ENCODE data around the gene STK11. TPM values are rescaled to one million over a fixed set of nuclear protein-coding genes. Genes with fewer than 3 reads are reported as not detected.

STK11 gene, protein sequence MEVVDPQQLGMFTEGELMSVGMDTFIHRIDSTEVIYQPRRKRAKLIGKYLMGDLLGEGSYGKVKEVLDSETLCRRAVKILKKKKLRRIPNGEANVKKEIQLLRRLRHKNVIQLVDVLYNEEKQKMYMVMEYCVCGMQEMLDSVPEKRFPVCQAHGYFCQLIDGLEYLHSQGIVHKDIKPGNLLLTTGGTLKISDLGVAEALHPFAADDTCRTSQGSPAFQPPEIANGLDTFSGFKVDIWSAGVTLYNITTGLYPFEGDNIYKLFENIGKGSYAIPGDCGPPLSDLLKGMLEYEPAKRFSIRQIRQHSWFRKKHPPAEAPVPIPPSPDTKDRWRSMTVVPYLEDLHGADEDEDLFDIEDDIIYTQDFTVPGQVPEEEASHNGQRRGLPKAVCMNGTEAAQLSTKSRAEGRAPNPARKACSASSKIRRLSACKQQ
- total RNA-seq (2014; rRNA removed; shearing (Covaris generic)) = 31.5 and 71.6 TPM in 2 replicates

DNA sequence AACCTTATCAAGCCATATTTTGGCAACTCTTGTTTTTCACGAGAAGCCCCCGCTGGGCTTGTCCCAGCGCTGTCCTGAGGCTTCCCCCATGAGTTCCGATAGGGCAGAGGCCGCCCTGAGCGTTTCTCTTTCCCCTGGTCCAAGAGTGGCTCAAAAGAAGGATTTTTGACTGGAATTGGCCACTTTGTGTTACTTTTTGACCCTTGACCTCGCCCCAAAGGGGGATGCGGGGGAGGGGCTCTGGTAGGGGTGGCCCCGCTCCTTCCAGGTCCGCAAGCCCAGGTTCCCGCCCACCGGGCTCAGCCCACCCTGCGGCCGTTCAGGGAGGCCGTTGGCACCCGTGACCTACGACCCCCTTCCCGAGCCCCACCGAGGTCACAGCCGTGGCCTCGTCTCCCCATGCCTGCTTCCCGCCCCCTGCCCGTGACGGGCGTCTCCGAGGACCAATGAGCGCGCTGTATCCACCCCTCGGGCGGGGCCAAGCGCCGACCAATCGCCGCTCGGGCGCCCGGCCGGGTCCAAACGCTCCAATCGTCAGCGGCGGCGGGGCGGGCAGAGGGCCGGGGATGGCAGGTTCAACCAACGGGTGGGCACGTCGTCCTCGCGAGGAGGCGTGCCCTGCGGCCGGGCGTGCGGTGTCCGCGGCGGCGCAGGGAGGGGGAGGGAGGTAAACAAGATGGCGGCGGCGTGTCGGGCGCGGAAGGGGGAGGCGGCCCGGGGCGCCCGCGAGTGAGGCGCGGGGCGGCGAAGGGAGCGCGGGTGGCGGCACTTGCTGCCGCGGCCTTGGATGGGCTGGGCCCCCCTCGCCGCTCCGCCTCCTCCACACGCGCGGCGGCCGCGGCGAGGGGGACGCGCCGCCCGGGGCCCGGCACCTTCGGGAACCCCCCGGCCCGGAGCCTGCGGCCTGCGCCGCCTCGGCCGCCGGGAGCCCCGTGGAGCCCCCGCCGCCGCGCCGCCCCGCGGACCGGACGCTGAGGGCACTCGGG lies at the start of gene STK11:
TSS of gene STK11 (plus strand) at position 665 of the 986 bp plus-strand sequence. CDS start 1,136 bp downstream, outside the sequence.
- peak; percentile 96 for DNase-seq (ENCODE audit: low read depth)

- DNase-seq (ENCODE audit: low read depth) = no peak
Observed at GRCh38 chr19:1156305-1156801, 49.2 kb upstream of the STK11 start.

DNA sequence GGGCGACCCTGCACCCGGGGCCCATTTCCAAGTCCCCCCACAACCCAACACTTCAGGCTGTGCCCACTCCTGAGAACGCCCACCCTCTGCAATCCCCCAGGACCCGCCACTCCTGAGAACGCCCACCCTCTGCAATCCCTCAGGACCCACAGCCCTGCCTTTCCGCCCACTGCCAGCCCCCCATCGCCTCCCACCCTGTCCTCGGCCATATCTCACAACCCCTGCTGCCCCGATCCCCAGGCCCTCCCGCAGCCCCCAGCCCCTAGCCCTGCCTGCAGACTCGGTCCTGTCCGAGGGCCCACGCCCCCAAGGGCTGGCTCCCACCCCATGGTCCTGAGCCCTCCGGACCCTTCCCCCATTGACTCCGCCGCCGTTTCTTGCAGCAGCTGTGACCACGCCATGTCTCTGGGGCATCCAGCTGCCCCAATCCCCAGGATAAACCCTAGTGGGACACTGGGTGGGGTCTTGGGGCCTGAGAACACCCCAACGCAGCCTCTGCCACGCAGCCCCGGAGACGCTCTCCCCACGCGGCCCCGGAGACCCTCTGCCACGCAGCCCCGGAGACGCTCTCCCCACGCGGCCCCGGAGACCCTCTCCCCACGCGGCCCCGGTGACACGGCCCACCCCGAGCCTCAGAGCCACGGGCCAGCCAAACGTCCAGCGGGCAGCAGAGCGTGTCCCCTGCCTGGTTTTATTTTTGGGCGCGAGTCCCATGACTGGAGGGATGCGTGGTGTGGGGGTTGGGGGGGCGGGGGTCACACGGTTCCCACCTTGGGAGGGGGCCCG lies 48.6 kb upstream of the STK11 start:
- no peak for DNase-seq (ENCODE audit: low read depth)

DNA sequence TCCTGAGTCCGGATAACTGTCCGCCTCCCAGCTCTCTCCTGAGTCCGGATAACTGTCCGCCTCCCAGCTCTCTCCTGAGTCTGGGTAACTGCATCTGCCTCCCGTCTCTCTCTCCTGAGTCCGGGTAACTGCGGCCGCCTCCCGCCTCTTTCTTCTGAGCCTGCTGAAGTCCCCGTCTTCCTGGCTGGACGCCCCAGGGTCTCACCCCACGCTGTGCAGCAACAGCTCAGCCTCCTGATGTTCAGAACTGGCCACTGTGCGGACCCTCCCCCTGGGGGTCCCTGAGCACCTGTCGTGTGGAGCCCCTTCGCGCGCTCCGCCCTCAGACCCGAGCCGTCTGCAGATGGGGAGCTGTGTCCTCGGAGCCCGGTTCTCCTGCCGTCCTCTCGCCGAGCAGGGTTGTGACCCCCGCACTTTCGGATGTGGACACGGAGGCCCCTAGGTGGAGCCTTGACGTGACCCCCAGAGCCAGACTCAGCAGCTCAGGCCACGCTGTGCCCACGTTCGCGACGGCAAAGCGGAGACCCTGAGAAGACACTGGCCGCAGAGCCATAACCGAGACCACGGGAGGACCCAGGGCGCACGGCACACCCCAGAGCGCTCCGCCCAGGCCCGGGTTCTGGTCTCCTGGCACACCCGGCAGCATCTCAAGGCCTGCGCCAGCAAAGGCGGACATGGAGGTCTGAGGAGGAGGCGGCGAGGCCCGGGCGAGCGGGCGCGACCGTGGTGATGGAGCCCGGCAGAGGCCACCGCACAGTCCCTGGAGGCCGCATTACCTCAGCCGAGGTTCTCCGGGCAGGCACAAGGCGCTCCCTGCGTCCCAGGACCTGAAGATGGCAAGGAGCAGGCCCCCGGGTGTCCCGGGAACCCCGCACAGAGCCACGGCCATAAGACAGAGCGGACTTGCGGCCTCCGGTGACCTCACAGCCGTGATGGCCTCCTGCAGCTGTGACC lies 47.4 kb upstream of the STK11 start:
- no peak for DNase-seq (ENCODE audit: low read depth)

DNA sequence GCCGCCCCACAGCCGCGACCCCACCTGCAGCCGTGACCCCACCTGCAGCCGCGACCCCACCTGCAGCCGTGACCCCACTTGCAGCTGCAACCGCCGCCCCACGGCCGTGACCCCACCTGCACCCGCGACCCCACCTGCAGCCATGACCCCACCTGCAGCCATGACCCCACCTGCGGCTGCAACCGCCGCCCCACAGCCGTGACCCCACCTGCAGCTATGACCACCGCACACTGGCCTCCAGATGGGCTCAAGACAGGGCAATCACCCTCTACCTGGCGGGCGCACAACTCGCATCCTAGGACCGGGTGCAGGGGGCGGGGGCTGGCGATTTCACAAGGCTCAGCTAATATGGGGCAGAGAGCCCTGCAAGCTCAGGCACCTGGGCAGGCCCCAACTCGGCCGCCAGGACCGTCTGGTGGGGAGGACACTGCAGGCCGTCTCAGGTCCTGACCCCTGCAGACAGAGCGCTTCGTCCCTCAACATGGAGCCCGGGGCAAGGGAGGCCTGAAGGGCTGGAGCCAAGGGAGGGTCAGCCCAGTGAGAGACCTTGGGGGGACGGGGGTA lies 46.6 kb upstream of the STK11 start:
- DNase-seq (ENCODE audit: low read depth) = no peak

DNA sequence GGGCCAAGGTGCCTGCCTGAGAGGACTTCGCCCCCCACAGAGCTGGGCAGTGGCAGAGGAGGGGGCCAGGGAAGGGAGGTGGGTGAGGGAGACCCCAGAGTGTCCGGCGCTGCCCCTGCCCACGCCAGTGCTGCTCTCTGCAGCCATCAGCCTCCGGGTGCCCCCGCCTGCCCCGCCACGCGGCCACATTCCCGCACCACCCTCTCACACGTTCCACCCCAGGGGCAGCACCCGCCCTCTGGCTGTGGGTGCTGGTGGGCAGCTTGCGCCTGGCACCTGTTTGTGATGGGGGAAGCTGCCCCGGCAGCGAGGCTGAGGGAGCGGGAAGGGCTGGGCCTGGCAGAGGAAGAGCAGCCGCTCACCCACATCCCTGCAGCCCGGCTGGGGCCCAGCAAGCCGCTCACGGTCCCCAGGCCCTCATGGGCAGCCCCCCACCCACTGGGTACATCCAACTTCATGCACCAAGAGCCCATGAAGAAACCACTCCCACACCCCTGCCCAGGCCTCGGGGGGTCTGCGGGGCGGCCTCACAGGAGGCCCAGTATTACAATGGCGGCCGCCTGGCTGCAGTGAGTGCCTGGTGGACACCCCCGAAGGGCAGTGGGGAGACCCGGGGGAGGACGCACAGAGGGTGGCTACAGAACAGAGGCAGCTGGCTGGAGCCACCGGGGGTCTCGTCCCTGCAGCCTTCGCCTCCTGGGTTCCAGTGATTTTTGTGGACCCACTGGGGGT lies 45.5 kb upstream of the STK11 start:
- no peak for DNase-seq (ENCODE audit: low read depth)

GRCh38 chr19:1161716-1162115 lies 43.9 kb upstream of the STK11 start:
- no peak for DNase-seq (ENCODE audit: low read depth)

DNA sequence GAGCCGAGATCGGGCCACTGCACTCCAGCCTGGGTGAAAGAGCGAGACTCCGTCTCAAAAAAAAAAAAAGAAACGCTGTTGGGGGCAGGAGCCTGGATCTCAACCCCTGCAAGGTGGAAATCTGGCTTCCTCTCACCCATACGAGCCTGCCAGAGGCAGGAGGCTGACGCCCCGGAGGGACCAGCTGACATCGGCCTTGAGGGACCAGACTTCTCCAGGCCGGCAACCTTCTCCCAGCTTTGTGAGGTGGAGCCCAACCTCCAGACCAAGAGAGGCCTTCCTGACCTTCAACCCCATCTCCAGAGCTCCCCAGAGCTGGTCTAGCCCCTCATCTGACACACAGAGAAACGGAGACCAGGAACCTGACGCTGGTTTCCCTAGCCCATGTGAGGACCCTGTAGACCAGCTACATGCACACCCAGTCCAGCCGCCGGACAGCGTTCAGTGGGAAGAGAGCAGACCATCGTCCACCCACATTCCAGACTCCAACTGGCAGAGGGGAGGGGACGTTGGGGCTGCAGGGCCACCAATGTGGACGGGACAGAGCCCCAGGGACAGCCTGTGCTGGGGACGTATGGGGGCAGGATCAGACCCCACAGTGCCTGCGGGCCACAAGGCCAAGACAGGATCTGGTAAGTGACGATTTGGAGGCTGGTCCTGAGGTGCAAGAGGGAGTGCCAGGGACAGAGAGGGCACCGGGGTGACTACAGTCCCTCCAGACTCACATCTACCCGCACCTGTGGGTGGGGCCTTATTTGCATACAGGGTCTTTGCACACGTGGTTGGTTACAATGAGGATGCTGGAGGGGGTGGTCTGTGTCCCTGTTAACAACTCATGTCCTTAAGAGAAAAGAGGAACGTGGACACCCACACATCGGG lies 42.9 kb upstream of the STK11 start:
- no peak for DNase-seq (ENCODE audit: low read depth)

DNA sequence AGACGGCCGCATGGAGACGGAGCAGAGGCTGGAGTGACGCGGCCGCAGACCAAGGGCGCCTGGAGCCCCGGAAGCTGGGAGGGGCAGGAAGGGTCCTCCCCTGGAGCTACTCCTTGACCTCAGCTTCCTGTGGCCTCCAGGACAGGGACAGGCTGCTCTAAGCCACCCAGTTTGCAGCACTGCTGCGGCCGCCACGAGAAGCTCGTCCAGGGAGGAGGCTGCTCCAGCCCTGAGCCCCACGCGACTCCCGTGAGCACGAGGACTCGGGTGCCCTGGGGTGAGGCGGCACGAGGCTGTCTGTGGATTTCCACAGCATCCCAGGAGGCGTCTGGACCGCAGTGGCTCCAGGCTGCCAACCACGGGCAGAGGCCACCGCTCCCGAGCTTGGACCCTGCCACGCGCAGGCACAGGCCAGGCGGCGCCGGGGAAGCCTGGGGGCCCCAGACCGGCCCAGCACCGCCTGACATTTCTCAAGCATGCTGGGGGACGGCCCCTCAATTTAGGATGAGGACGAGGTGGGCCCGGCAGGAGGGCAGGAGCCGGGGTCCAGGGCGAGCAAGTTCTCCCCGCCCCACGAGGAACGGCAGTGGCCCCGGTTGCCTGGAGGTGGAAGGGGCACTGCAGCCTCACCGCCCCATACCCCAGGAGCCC lies 42.2 kb upstream of the STK11 start:
- no peak for DNase-seq (ENCODE audit: low read depth)

- no peak for DNase-seq (ENCODE audit: low read depth)
Observed at GRCh38 chr19:1163934-1164683, 41.5 kb upstream of the STK11 start.

- DNase-seq (ENCODE audit: low read depth) = no peak
Observed at GRCh38 chr19:1164684-1165531, 40.7 kb upstream of the STK11 start.

- DNase-seq (ENCODE audit: low read depth) = no peak
Observed at GRCh38 chr19:1166872-1167573, 38.6 kb upstream of the STK11 start.

- no peak for DNase-seq (ENCODE audit: low read depth)
Observed at GRCh38 chr19:1167687-1168571, 37.6 kb upstream of the STK11 start.

Measured in M059J (cell line).